Measurements from ENCODE around the gene SLC22A23.

Gene SLC22A23

GRCh38 chr6:3456898-3457709 is at the start of gene SLC22A23:
Gene SLC22A23 (minus strand): TSS chr6:3457050. CDS start chr6:3456559, 491 bp downstream.
- Histone ChIP-seq H3K9ac (ENCODE audit: low read length) (peak within 1 kb of the TSS; percentile 66), H3K27ac (ENCODE audit: low read length) (no peak within 1 kb of the TSS), H3K4me3 (ENCODE audit: low read length) (peak within 1 kb of the TSS; percentile 87), H2AFZ (ENCODE audit: low read depth, low read length) (no peak within 1 kb of the TSS), H3K36me3 (replicated peaks; ENCODE audit: low read depth, low read length) (no peaks in the 10 kb centered on the region), H3K4me1 (ENCODE audit: low read length) (peaks cover 17% of the 10 kb centered on the region), H4K20me1 (ENCODE audit: insufficient read depth, low read length) (no peaks in the 10 kb centered on the region), H3K79me2 (ENCODE audit: low read length) (no peaks in the 10 kb centered on the region), H3K9me3 (ENCODE audit: insufficient read depth, low read length) (no peaks in the 10 kb centered on the region), H3K4me2 (ENCODE audit: low read length) (peak within 1 kb of the TSS; percentile 94), H3K27me3 (ENCODE audit: low read depth, low read length) (peaks cover 15% of the 10 kb centered on the region; the same call in 1 of the 2 replicates)
- TF ChIP-seq EZH2phosphoT487 (IDR thresholded peaks at IDR 0.05; ENCODE audit: low read depth) (no peak), CTCF (IDR thresholded peaks at IDR 0.05; ENCODE audit: low read depth, low read length) (peak; percentile 44)

GRCh38 chr6:3506200-3506599 is 49.4 kb upstream of the SLC22A23 start:
- no peak overlapping the region for H3K27ac ChIP-seq (ENCODE audit: low read length)

GRCh38 chr6:3504938-3505805 is 48.3 kb upstream of the SLC22A23 start:
- Histone ChIP-seq H3K36me3 (replicated peaks; ENCODE audit: low read depth, low read length) (no peaks in the 10 kb centered on the region), H3K4me1 (ENCODE audit: low read length) (no peaks in the 10 kb centered on the region), H3K4me3 (ENCODE audit: low read length) (no peak overlapping the region), H3K9me3 (ENCODE audit: insufficient read depth, low read length) (no peaks in the 10 kb centered on the region), H3K4me2 (ENCODE audit: low read length) (no peak overlapping the region), H3K27ac (ENCODE audit: low read length) (no peak overlapping the region), H4K20me1 (ENCODE audit: insufficient read depth, low read length) (no peaks in the 10 kb centered on the region), H3K27me3 (ENCODE audit: low read depth, low read length) (peaks cover 11% of the 10 kb centered on the region; the same call in 1 of the 2 replicates), H3K9ac (ENCODE audit: low read length) (no peak overlapping the region), H3K79me2 (ENCODE audit: low read length) (no peaks in the 10 kb centered on the region), H2AFZ (ENCODE audit: low read depth, low read length) (no peak overlapping the region)
- TF ChIP-seq CTCF (IDR thresholded peaks at IDR 0.05; ENCODE audit: low read depth, low read length) (no peak), EZH2phosphoT487 (IDR thresholded peaks at IDR 0.05; ENCODE audit: low read depth) (no peak)

More at GRCh38 chr6:3506200-3506599, 49.4 kb upstream of the SLC22A23 start:
- Histone ChIP-seq H3K4me1 (ENCODE audit: low read length) (no peaks in the 10 kb centered on the region), H3K9me3 (ENCODE audit: insufficient read depth, low read length) (no peaks in the 10 kb centered on the region), H3K4me2 (ENCODE audit: low read length) (no peak overlapping the region), H4K20me1 (ENCODE audit: insufficient read depth, low read length) (no peaks in the 10 kb centered on the region), H3K79me2 (ENCODE audit: low read length) (no peaks in the 10 kb centered on the region), H3K36me3 (replicated peaks; ENCODE audit: low read depth, low read length) (no peaks in the 10 kb centered on the region), H3K27me3 (ENCODE audit: low read depth, low read length) (peaks cover 11% of the 10 kb centered on the region; the same call in 1 of the 2 replicates), H3K4me3 (ENCODE audit: low read length) (no peak overlapping the region), H3K9ac (ENCODE audit: low read length) (no peak overlapping the region), H2AFZ (ENCODE audit: low read depth, low read length) (no peak overlapping the region)
- no peak for TF ChIP-seq CTCF (IDR thresholded peaks at IDR 0.05; ENCODE audit: low read depth, low read length)

GRCh38 chr6:3504354-3504753 is 47.5 kb upstream of the SLC22A23 start:
- H3K4me3 ChIP-seq (ENCODE audit: low read length): no peak overlapping the region
- H3K9me3 ChIP-seq (ENCODE audit: insufficient read depth, low read length): no peaks in the 10 kb centered on the region
- H3K4me2 ChIP-seq (ENCODE audit: low read length): no peak overlapping the region
- peaks cover 11% of the 10 kb centered on the region; the same call in 1 of the 2 replicates for H3K27me3 ChIP-seq (ENCODE audit: low read depth, low read length)
- no peaks in the 10 kb centered on the region for H3K36me3 ChIP-seq (replicated peaks; ENCODE audit: low read depth, low read length)
- H2AFZ ChIP-seq (ENCODE audit: low read depth, low read length): no peak overlapping the region
- no peak for TF ChIP-seq EZH2phosphoT487 (IDR thresholded peaks at IDR 0.05; ENCODE audit: low read depth)
- TF ChIP-seq CTCF (IDR thresholded peaks at IDR 0.05; ENCODE audit: low read depth, low read length): no peak
- no peak overlapping the region for H3K27ac ChIP-seq (ENCODE audit: low read length)
- no peak overlapping the region for H3K9ac ChIP-seq (ENCODE audit: low read length)
- H3K4me1 ChIP-seq (ENCODE audit: low read length): no peaks in the 10 kb centered on the region
- H4K20me1 ChIP-seq (ENCODE audit: insufficient read depth, low read length): no peaks in the 10 kb centered on the region
- no peaks in the 10 kb centered on the region for H3K79me2 ChIP-seq (ENCODE audit: low read length)

Data from OCI-LY3 (cell line).